Osteocyte (in vitro differentiated cells): Measurements from ENCODE around the gene CDH13. TPM values are rescaled to one million over a fixed set of nuclear protein-coding genes. Genes with fewer than 3 reads are reported as not detected.

Experiments used
- DNase-seq: peaks from one replicate; pipeline ENCODE4 v3.0.0; 2021; ENCODE audit warnings: mixed read lengths; ENCODE audit not compliant: unreplicated experiment; ENCODE audit errors: extremely low spot score
- H3K27ac Mint-ChIP-seq: one replicate; pipeline ENCODE4 v1.8.0; 2021; ENCODE audit warnings: mild to moderate bottlenecking, mixed read lengths; ENCODE audit not compliant: unreplicated experiment
- H3K27me3 Mint-ChIP-seq: one replicate; pipeline ENCODE4 v1.8.0; 2021; ENCODE audit warnings: mixed read lengths; ENCODE audit not compliant: unreplicated experiment
- H3K36me3 Mint-ChIP-seq: one replicate; pipeline ENCODE4 v1.8.0; 2021; ENCODE audit warnings: mixed read lengths; ENCODE audit not compliant: unreplicated experiment
- H3K4me1 Mint-ChIP-seq: one replicate; pipeline ENCODE4 v1.8.0; 2021; ENCODE audit warnings: mixed read lengths; ENCODE audit not compliant: unreplicated experiment
- H3K4me3 Mint-ChIP-seq: one replicate; pipeline ENCODE4 v1.8.0; 2021; ENCODE audit warnings: mild to moderate bottlenecking, moderate library complexity, mixed read lengths; ENCODE audit not compliant: unreplicated experiment
- H3K9me3 Mint-ChIP-seq: one replicate; pipeline ENCODE4 v1.8.0; 2021; ENCODE audit warnings: mixed read lengths; ENCODE audit not compliant: unreplicated experiment
- CTCF ChIP-seq: fragments of 200-600 bp; sonication (generic); IDR thresholded peaks from 2 replicates; pipeline ENCODE4 v1.5.0; 2021; ENCODE audit warnings: antibody characterized with exemption, mild to moderate bottlenecking, moderate library complexity
- total RNA-seq: library from RNA; stranded (reverse); gene quantifications from 2 replicates; pipeline ENCODE4 v1.2.1, GENCODE V29; 2021

Gene CDH13
- total RNA-seq, 1 donor from 2014 or later: 27.0 TPM

GRCh38 chr16:82855471-82855870, 228.7 kb downstream of the CDH13 start:
- no peaks in the 10 kb centered on the region for H3K4me1 Mint-ChIP-seq
- H3K9me3 Mint-ChIP-seq: no peaks in the 10 kb centered on the region
- H3K27ac Mint-ChIP-seq: no peak overlapping the region
- H3K27me3 Mint-ChIP-seq: no peaks in the 10 kb centered on the region
- TF ChIP-seq CTCF: no peak
- no peak overlapping the region for H3K4me3 Mint-ChIP-seq
- DNase-seq: no peak
- peaks cover 1% of the 10 kb centered on the region for H3K36me3 Mint-ChIP-seq

GRCh38 chr16:82857693-82858365, 231.1 kb downstream of the CDH13 start:
- no peak for DNase-seq
- no peaks in the 10 kb centered on the region for H3K27me3 Mint-ChIP-seq
- no peak for TF ChIP-seq CTCF
- no peaks in the 10 kb centered on the region for H3K9me3 Mint-ChIP-seq
- H3K4me3 Mint-ChIP-seq: no peak overlapping the region
- H3K36me3 Mint-ChIP-seq: peaks cover 1% of the 10 kb centered on the region
- H3K4me1 Mint-ChIP-seq: no peaks in the 10 kb centered on the region
- no peak overlapping the region for H3K27ac Mint-ChIP-seq

DNA sequence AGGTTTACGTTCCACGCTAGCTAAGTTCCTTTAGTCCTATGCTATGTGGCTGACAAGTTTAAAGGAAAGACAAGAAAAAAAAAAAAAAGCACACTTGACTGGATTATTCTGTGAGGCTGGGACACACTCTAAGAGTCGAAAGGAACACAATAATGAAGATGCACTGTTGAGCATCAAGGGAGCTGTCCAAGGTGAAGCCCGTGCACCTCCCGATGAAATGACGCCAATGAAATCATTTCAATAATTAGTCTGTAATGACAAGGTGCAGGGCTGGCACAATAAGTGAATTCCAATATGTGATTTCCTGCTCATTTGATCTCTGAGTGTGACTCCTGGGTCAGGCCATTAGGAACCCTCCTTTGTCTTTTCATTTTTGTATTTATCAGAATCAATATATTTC, 232.9 kb downstream of the CDH13 start:
- H3K27me3 Mint-ChIP-seq: no peaks in the 10 kb centered on the region
- peaks cover 1% of the 10 kb centered on the region for H3K36me3 Mint-ChIP-seq
- H3K27ac Mint-ChIP-seq: no peak overlapping the region
- H3K9me3 Mint-ChIP-seq: no peaks in the 10 kb centered on the region
- no peak for TF ChIP-seq CTCF
- H3K4me1 Mint-ChIP-seq: no peaks in the 10 kb centered on the region
- no peak overlapping the region for H3K4me3 Mint-ChIP-seq
- DNase-seq: no peak

DNA sequence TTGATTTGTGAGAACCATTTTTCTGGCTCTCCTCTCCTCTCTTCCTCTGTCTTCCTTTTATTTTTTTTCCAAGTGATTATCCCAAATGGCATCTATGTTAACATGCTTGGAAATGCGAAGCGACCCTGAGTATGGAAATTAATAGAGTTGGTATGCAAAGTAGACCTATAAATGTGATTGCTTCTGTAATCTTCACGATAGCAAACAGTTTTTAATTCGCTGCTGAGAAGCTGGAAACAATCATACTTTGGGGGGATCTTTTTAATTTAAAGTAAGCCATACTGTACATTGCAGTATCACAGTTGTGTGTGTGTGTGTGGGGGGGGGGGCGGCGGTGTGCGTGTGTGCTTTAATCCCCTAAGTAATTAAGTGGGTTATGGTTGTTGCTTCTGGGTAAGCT, 233.3 kb downstream of the CDH13 start:
- Mint-ChIP-seq H3K4me1 (no peaks in the 10 kb centered on the region), H3K27ac (no peak overlapping the region), H3K27me3 (no peaks in the 10 kb centered on the region), H3K36me3 (peaks cover 1% of the 10 kb centered on the region), H3K9me3 (no peaks in the 10 kb centered on the region), H3K4me3 (no peak overlapping the region)
- no peak for DNase-seq
- no peak for TF ChIP-seq CTCF

- no peak for TF ChIP-seq CTCF
- Mint-ChIP-seq H3K4me1 (no peaks in the 10 kb centered on the region), H3K4me3 (no peak overlapping the region), H3K9me3 (no peaks in the 10 kb centered on the region), H3K27ac (no peak overlapping the region), H3K27me3 (no peaks in the 10 kb centered on the region), H3K36me3 (peaks cover 4% of the 10 kb centered on the region)
- no peak for DNase-seq
Measured at GRCh38 chr16:82862057-82862456, 235.3 kb downstream of the CDH13 start.
